A673 (cell line): Measurements from ENCODE around the gene PPP1R11. TPM values are rescaled to one million over a fixed set of nuclear protein-coding genes. Genes with fewer than 3 reads are reported as not detected.

Experiments
- total RNA-seq: library from RNA; stranded (reverse); gene quantifications from 2 replicates; pipeline ENCODE4 v1.2.3, GENCODE V29; 2021

The PPP1R11 gene
- total RNA-seq, 1 experiment from 2014 or later = 46.2 TPM

Other genes with a start within 250 kb of the PPP1R11 start
- gene HLA-G, start 239.4 kb upstream of the PPP1R11 start, total RNA-seq = not detected in 2 replicates
- 190 TPM in 2 replicates for gene HLA-A, start 124.7 kb upstream of the PPP1R11 start, total RNA-seq
- 30.9 and 34.2 TPM in 2 replicates for gene POLR1H, start 5.9 kb upstream of the PPP1R11 start, total RNA-seq
- gene RNF39, start 8.6 kb downstream of the PPP1R11 start, total RNA-seq = not detected in 2 replicates
- gene TRIM31, start 45.9 kb downstream of the PPP1R11 start, total RNA-seq = not detected in 2 replicates
- gene TRIM40, start 68.9 kb downstream of the PPP1R11 start, total RNA-seq = not detected in 2 replicates
- gene TRIM10, start 94.0 kb downstream of the PPP1R11 start, total RNA-seq = not detected in 2 replicates
- gene TRIM15, start 96.3 kb downstream of the PPP1R11 start, total RNA-seq = not detected in 2 replicates
- gene TRIM26, start 146.2 kb downstream of the PPP1R11 start, total RNA-seq = 38.6 and 41.3 TPM in 2 replicates